ENCODE results near the gene PRSS33.

DNA sequence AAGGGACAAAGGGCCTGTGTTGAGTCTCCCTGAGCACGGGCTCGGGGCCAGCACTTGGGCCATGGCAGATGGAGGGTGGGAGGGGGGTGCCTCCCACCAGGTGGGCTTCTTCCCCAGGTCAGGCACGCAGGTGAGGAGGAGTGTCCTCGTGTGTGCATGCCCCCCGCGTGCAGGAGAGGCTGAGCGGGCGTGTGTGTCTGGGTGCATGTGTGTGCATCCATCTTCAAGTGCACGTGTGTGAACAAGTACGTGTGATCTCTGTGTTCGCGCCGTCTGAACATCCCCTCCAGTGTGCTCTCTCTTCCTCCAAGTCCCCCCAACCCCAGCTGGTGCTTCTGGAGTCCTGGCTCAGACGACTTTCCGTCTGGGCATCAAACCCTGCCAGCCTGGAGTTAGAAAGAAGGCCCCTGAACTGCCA is 40.0 kb upstream of the PRSS33 start:
- TF ChIP-seq, protein P1, sequence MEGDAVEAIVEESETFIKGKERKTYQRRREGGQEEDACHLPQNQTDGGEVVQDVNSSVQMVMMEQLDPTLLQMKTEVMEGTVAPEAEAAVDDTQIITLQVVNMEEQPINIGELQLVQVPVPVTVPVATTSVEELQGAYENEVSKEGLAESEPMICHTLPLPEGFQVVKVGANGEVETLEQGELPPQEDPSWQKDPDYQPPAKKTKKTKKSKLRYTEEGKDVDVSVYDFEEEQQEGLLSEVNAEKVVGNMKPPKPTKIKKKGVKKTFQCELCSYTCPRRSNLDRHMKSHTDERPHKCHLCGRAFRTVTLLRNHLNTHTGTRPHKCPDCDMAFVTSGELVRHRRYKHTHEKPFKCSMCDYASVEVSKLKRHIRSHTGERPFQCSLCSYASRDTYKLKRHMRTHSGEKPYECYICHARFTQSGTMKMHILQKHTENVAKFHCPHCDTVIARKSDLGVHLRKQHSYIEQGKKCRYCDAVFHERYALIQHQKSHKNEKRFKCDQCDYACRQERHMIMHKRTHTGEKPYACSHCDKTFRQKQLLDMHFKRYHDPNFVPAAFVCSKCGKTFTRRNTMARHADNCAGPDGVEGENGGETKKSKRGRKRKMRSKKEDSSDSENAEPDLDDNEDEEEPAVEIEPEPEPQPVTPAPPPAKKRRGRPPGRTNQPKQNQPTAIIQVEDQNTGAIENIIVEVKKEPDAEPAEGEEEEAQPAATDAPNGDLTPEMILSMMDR (IDR thresholded peaks at IDR 0.05) = no peak
- TF ChIP-seq POLR2AphosphoS5 (IDR thresholded peaks at IDR 0.05) (no peak), POLR2A (IDR thresholded peaks at IDR 0.05) (no peak)

All from gastroesophageal sphincter (tissue), 3 donors.